Neural cell (in vitro differentiated cells): ENCODE results near the gene ACTA2. TPM values are rescaled to one million over a fixed set of nuclear protein-coding genes. Genes with fewer than 3 reads are reported as not detected.

Source experiments
- H2AFZ ChIP-seq: fragments of 200-600, 300-800 bp; sonication (generic), shearing (Covaris generic); 2 replicates; pipeline ENCODE4 v1.6.0; 2014; ENCODE audit warnings: low read depth, mild to moderate bottlenecking, antibody characterized with exemption, low read length, moderate library complexity
- H3F3A ChIP-seq: fragments of 200-600 bp; shearing (Covaris generic); 2 replicates; pipeline ENCODE4 v1.6.1; 2016; ENCODE audit warnings: mild to moderate bottlenecking, moderate library complexity, mixed read lengths, antibody characterized with exemption, low read length; ENCODE audit not compliant: insufficient read depth, poor library complexity, severe bottlenecking
- H3K27ac ChIP-seq: fragments of 200-600, 300-800 bp; sonication (generic), shearing (Covaris generic); 2 replicates; pipeline ENCODE4 v1.5.1; 2014; ENCODE audit warnings: mild to moderate bottlenecking, low read length, moderate library complexity
- H3K27me3 ChIP-seq: fragments of 300-800, 200-600 bp; sonication (generic), shearing (Covaris generic); 2 replicates; pipeline ENCODE4 v1.6.0; 2014; ENCODE audit warnings: mild to moderate bottlenecking, low read depth, low read length, moderate library complexity; ENCODE audit not compliant: insufficient read depth
- H3K36me3 ChIP-seq: fragments of 300-800, 200-600 bp; sonication (generic), shearing (Covaris generic); 2 replicates; pipeline ENCODE4 v1.5.1; 2014; ENCODE audit warnings: mild to moderate bottlenecking, antibody characterized with exemption, low read length, moderate library complexity; ENCODE audit not compliant: insufficient read depth
- H3K4me2 ChIP-seq: fragments of 300-800, 200-600 bp; sonication (generic), shearing (Covaris generic); 2 replicates; pipeline ENCODE4 v1.6.0; 2014; ENCODE audit warnings: mild to moderate bottlenecking, low read length
- H3K4me3 ChIP-seq: fragments of 300-800, 200-600 bp; sonication (generic), shearing (Covaris generic); 2 replicates; pipeline ENCODE4 v1.5.1; 2014; ENCODE audit warnings: mild to moderate bottlenecking, low read length, moderate library complexity
- H3K79me2 ChIP-seq: fragments of 200-600 bp; shearing (Covaris generic); replicated peaks from 2 replicates; pipeline ENCODE4 v1.6.0; 2014; ENCODE audit warnings: mild to moderate bottlenecking, low read length, moderate library complexity; ENCODE audit not compliant: insufficient read depth
- H3K9ac ChIP-seq: fragments of 300-800, 200-600 bp; sonication (generic), shearing (Covaris generic); 2 replicates; pipeline ENCODE4 v1.6.1; 2016; ENCODE audit warnings: mild to moderate bottlenecking, low read length, mixed read lengths
- H3K9me2 ChIP-seq: fragments of 200-600 bp; shearing (Covaris generic); 2 replicates; pipeline ENCODE4 v1.6.1; 2016; ENCODE audit warnings: mild to moderate bottlenecking, low read length, mixed read lengths; ENCODE audit not compliant: insufficient read depth
- H3K9me3 ChIP-seq: fragments of 200-600, 300-800 bp; sonication (generic), shearing (Covaris generic); 2 replicates; pipeline ENCODE4 v1.6.1; 2016; ENCODE audit warnings: mild to moderate bottlenecking, mixed run types, low read length, moderate library complexity, mixed read lengths
- H4K20me1 ChIP-seq: fragments of 200-600 bp; shearing (Covaris generic); 2 replicates; pipeline ENCODE4 v1.6.1; 2016; ENCODE audit warnings: mild to moderate bottlenecking, mixed run types; ENCODE audit not compliant: insufficient read depth
- CTCF ChIP-seq: fragments of 450-650 bp; IDR thresholded peaks from 2 replicates; pipeline ENCODE4 v1.5.1; 2014; ENCODE audit warnings: antibody characterized with exemption, mild to moderate bottlenecking, moderate library complexity; ENCODE audit not compliant: poor library complexity, severe bottlenecking
- EP300 ChIP-seq: fragments of 450-650 bp; conservative IDR thresholded peaks from 2 replicates; pipeline ENCODE4 v1.6.1; 2014; ENCODE audit warnings: antibody characterized with exemption, mild to moderate bottlenecking, moderate library complexity; ENCODE audit not compliant: poor library complexity, severe bottlenecking
- EZH2 ChIP-seq: fragments of 200-600, 300-800 bp; shearing (Covaris generic), sonication (generic); IDR thresholded peaks from 2 replicates; pipeline ENCODE4 v1.6.1; 2014; ENCODE audit warnings: antibody characterized with exemption, low read length, borderline replicate concordance, mild to moderate bottlenecking; ENCODE audit not compliant: insufficient read depth, poor library complexity, severe bottlenecking
- MXI1 ChIP-seq: fragments of 450-650 bp; conservative IDR thresholded peaks from 2 replicates; pipeline ENCODE4 v1.6.1; 2014; ENCODE audit warnings: antibody characterized with exemption, mild to moderate bottlenecking; ENCODE audit not compliant: poor library complexity, severe bottlenecking
- POLR2AphosphoS5 ChIP-seq: IDR thresholded peaks from 2 replicates; pipeline ENCODE4 v1.6.1; 2012
- RAD21 ChIP-seq: fragments of 450-650 bp; conservative IDR thresholded peaks from 2 replicates; pipeline ENCODE4 v1.6.1; 2014; ENCODE audit warnings: antibody characterized with exemption, mild to moderate bottlenecking, moderate library complexity
- REST ChIP-seq: IDR thresholded peaks from 2 replicates; pipeline ENCODE4 v1.6.1; 2012; ENCODE audit warnings: borderline replicate concordance
- SMC3 ChIP-seq: fragments of 450-650 bp; conservative IDR thresholded peaks from 2 replicates; pipeline ENCODE4 v1.6.1; 2014; ENCODE audit warnings: antibody characterized with exemption, mild to moderate bottlenecking, moderate library complexity; ENCODE audit not compliant: poor library complexity
- TAF1 ChIP-seq: IDR thresholded peaks from 2 replicates; pipeline ENCODE4 v1.6.1; 2012; ENCODE audit warnings: low read depth
- polyA plus RNA-seq: library from polyadenylated mRNA; depleted of rRNA; stranded (reverse); fragments of >200 nt; gene quantifications from 2 replicates; pipeline ENCODE4 v1.2.3, GENCODE V29; 2014

Gene ACTA2
- polyA plus RNA-seq, 1 donor from 2014 or later: 0.53 TPM

GRCh38 chr10:88953662-88954061, 1.1 kb upstream of the ACTA2 start:
- Histone ChIP-seq H4K20me1 (no peaks in the 10 kb centered on the region), H2AFZ (no peak overlapping the region), H3K36me3 (no peaks in the 10 kb centered on the region), H3K27ac (no peak overlapping the region), H3K4me3 (no peak overlapping the region), H3K9ac (no peak overlapping the region), H3K9me3 (no peaks in the 10 kb centered on the region), H3K4me2 (no peak overlapping the region), H3K27me3 (no peaks in the 10 kb centered on the region), H3F3A (no peaks in the 10 kb centered on the region), H3K79me2 (no peaks in the 10 kb centered on the region), H3K9me2 (no peaks in the 10 kb centered on the region)
- no peak for TF ChIP-seq RAD21
- TF ChIP-seq REST: no peak
- no peak for TF ChIP-seq MXI1
- TF ChIP-seq TAF1: no peak
- no peak for TF ChIP-seq SMC3
- no peak for TF ChIP-seq CTCF
- no peak for TF ChIP-seq EP300
- TF ChIP-seq EZH2: no peak
- no peak for TF ChIP-seq POLR2AphosphoS5

DNA sequence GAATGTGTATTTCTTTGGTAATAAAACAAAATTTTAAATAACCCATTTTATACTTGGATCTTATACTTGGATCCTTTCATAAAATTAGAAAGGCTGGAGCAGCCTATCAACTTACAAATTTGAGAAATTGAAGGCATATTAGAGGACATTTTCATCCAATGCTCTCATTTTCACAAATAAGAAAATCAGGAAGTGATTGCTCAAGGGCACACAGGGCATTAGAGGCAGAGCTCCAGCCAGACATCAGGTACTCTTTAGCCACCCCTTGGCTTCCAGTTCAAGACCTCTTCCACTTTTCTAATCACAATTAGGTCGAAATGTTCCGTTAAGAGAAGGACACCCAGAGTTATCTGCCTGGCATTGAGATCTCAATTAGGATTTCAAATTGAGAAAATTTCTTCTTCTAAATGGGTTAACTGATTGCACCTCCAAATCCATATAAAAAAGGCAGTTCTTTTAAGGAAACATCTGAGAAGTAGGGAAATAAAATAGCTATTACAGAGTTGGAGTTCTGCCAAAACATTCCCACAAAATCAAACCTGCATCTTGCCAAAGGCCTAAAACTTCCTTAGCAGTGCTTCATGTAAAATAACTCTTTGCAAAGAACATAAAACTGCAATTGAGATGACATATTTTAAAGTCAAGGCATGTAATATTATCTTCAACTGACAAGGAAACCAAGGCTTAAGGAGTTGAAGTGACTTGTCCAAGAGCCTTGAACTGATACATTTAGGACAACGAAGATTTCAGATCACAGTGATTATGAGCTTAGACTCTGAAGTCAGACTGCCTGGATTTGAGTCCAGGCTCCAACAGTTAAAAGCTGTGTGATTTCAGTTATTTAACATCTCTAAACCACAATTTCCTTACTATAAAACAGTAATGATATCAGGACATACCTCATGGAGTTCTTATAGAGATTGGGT, 2.4 kb downstream of the ACTA2 start:
- Histone ChIP-seq H3K36me3 (no peaks in the 10 kb centered on the region), H3K9ac (no peak overlapping the region), H3K4me2 (no peak overlapping the region), H3F3A (no peaks in the 10 kb centered on the region), H3K27me3 (no peaks in the 10 kb centered on the region), H3K9me2 (no peaks in the 10 kb centered on the region), H3K9me3 (no peaks in the 10 kb centered on the region), H4K20me1 (no peaks in the 10 kb centered on the region), H3K4me3 (no peak overlapping the region), H3K79me2 (no peaks in the 10 kb centered on the region), H2AFZ (no peak overlapping the region), H3K27ac (no peak overlapping the region)
- TF ChIP-seq RAD21 (no peak), SMC3 (no peak), MXI1 (no peak), CTCF (no peak), REST (no peak), EP300 (no peak), POLR2AphosphoS5 (no peak), TAF1 (no peak), EZH2 (no peak)
